ENCODE results near the gene C10orf105. TPM values are rescaled to one million over a fixed set of nuclear protein-coding genes. Genes with fewer than 3 reads are reported as not detected.

The C10orf105 gene
- total and polyA plus RNA-seq, 2 of the 8 experiments (the other 6 are each of a cell fraction or from before 2014, with no cell fraction given): 0.71 to 0.73 TPM

DNA sequence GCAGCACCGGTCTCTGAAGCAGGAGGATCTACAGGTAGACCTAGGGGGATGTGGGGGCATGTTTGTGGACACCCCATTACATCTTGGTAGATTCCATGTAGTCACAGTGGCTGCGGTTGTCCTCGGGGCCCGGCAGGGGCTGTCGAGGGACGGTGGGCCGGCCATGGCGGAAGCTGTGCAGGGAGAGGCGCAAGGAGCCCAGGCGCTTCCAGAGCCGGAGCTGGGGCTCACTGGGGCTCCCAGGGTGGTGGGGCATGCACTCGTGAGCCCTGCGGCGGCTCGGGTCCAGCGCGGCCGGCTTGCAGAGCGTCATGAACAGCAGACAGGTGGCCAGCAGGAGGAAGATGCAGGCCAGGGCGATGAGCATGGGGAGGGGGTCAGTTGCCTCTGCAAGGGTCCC lies 3.7 kb downstream of the C10orf105 start:
- Histone ChIP-seq H4K91ac (replicated peaks; ENCODE audit: insufficient read length, low read length) (no peak overlapping the region), H3K56ac (replicated peaks; ENCODE audit: insufficient read length, low read depth, low read length) (no peak overlapping the region), H3K14ac (ENCODE audit: insufficient read length) (no peak overlapping the region), H3K4me3 (ENCODE audit: extremely low read depth in 1 of 4, insufficient read depth in 2 of 4, low read depth in 3 of 4, low read length in 4 of 4) (no peak overlapping the region), H2BK12ac (ENCODE audit: low read depth, low read length) (no peak overlapping the region), H3K4ac (replicated peaks; ENCODE audit: insufficient read length, low read depth, low read length) (no peak overlapping the region), H2BK120ac (replicated peaks; ENCODE audit: low read depth, low read length) (no peak overlapping the region), H2BK5ac (ENCODE audit: low read depth, low read length) (no peak overlapping the region), H4K8ac (ENCODE audit: extremely low read depth, insufficient read depth, low read length) (no peak overlapping the region), H3K4me2 (ENCODE audit: insufficient read depth in 1 of 2, low read depth in 2 of 2, low read length in 2 of 2) (no peak overlapping the region), H4K5ac (ENCODE audit: insufficient read length, low read depth, low read length) (no peak overlapping the region), H3K27ac (ENCODE audit: low read depth, low read length) (no peak overlapping the region), H3K23me2 (ENCODE audit: low read depth, low read length) (peaks cover 2% of the 10 kb centered on the region; the same call in 1 of the 2 replicates), H3K9me3 (ENCODE audit: insufficient read depth in 2 of 2, low read depth in 1 of 2, low read length in 1 of 2) (no peaks in the 10 kb centered on the region), H3K18ac (ENCODE audit: extremely low read depth, low read length) (no peak overlapping the region), H3K23ac (ENCODE audit: insufficient read length) (no peak overlapping the region), H2AK5ac (ENCODE audit: low read depth, low read length) (no peak overlapping the region), H2BK20ac (ENCODE audit: low read length) (no peak overlapping the region), H3K9ac (replicated peaks in 1 of 4; ENCODE audit: extremely low read depth in 1 of 4, low read depth in 3 of 4, low read length in 3 of 4) (no peak overlapping the region), H3K36me3 (ENCODE audit: control insufficient read depth in 2 of 4, insufficient read depth in 4 of 4, low read length in 3 of 4) (no peaks in the 10 kb centered on the region), H2AFZ (ENCODE audit: low read length) (no peak overlapping the region), H3K79me1 (ENCODE audit: low read depth, low read length) (no peaks in the 10 kb centered on the region), H3K79me2 (ENCODE audit: control insufficient read depth in 1 of 2, insufficient read depth in 2 of 2, low read length in 2 of 2) (no peaks in the 10 kb centered on the region), H3K4me1 (replicated peaks in 1 of 4; ENCODE audit: control insufficient read depth in 3 of 4, insufficient read depth in 4 of 4, low read length in 3 of 4) (peaks cover 0 to 14% (median 8%) of the 10 kb centered on the region in 4 experiments; a peak in 6 of 7 replicates), H3K27me3 (replicated peaks in 1 of 4; ENCODE audit: control insufficient read depth in 3 of 4, extremely low read depth in 1 of 4, insufficient read depth in 3 of 4, low read length in 3 of 4) (peaks cover 0 to 6% (median 0%) of the 10 kb centered on the region in 4 experiments; a peak in 1 of 7 replicates), H2BK15ac (ENCODE audit: low read length) (no peak overlapping the region), H4K20me1 (replicated peaks in 1 of 2; ENCODE audit: control insufficient read depth in 1 of 2, insufficient read depth in 2 of 2, low read length in 2 of 2) (no peaks in the 10 kb centered on the region)
- WGBS, 2 experiments (ENCODE audit: extremely low coverage in 1 of 2, insufficient coverage in 1 of 2, insufficient read length in 1 of 2, insufficient replicate concordance in 2 of 2, low coverage in 1 of 2, low lambda C conversion rate in 2 of 2, missing lambda C conversion rate in 1 of 2): 91% methylated on average over 20 of the region's 20 CpGs; no CpG with 5 or more reads in 1 of the 2 experiments
- ChIA-PET CTCF (ENCODE audit: partially characterized antibody) (interaction anchor here (0.7 to 7.2 kb wide), 12 partner anchors 8 to 231 kb away, joined by 3 to 65 read pairs (median 5); no protein-coding TSS in a partner anchor), POLR2A (ENCODE audit: partially characterized antibody) (no interaction called here)
- no peak for DNase-seq (ENCODE audit: low read depth in 1 of 2, low spot score in 2 of 2)
- FAIRE-seq: no peak
- no peak for TF ChIP-seq MAFK (IDR thresholded peaks at IDR 0.05; ENCODE audit: low read depth, low read length)
